CD14-positive monocyte (primary cell): ENCODE measurements around the gene UNCX. TPM values are rescaled to one million over a fixed set of nuclear protein-coding genes. Genes with fewer than 3 reads are reported as not detected.

Source experiments
- DNase-seq, 3 donors: peaks; one replicate each; pipeline ENCODE4 v3.0.0-alpha.2; 2011 to 2022
- H2AFZ ChIP-seq: 2 replicates; pipeline ENCODE4 v1.6.0; 2012; ENCODE audit warnings: mild to moderate bottlenecking, low read depth, low read length, inconsistent platforms; ENCODE audit not compliant: insufficient read depth, poor library complexity, severe bottlenecking
- H3K27ac ChIP-seq, 2 donors: 1 replicate in 1 of 2; 2 replicates in 1 of 2; pipeline ENCODE4 v1.5.1; 2012 to 2013; ENCODE audit warnings: low read length in 2 of 2, control low read depth in 1 of 2, inconsistent platforms in 1 of 2, low read depth in 1 of 2, mild to moderate bottlenecking in 1 of 2
- H3K27me3 ChIP-seq, 2 donors: one replicate each; pipeline versions ENCODE4 v1.6.0 to v1.6.1; 2011 to 2013; ENCODE audit warnings: low read length in 2 of 2; ENCODE audit not compliant: control insufficient read depth in 2 of 2, insufficient read depth in 2 of 2
- H3K36me3 ChIP-seq, 2 donors: replicated peaks in 1 of 2; 1 replicate in 1 of 2; 2 replicates in 1 of 2; pipeline versions ENCODE4 v1.5.1 to v1.6.1; 2012 to 2013; ENCODE audit warnings: low read length in 2 of 2, control low read depth in 1 of 2, inconsistent platforms in 1 of 2, mild to moderate bottlenecking in 1 of 2; ENCODE audit not compliant: insufficient read depth in 2 of 2, control insufficient read depth in 1 of 2
- H3K4me1 ChIP-seq, 2 donors: 1 replicate in 1 of 2; 2 replicates in 1 of 2; pipeline versions ENCODE4 v1.5.1 to v1.6.1; 2012 to 2013; ENCODE audit warnings: low read length in 2 of 2, control low read depth in 1 of 2, inconsistent platforms in 1 of 2, mild to moderate bottlenecking in 1 of 2, moderate library complexity in 1 of 2; ENCODE audit not compliant: insufficient read depth in 2 of 2, control insufficient read depth in 1 of 2
- H3K4me2 ChIP-seq: replicated peaks from 2 replicates; pipeline ENCODE3; 2012; ENCODE audit warnings: low read length, moderate library complexity, mild to moderate bottlenecking; ENCODE audit not compliant: poor library complexity, severe bottlenecking; ENCODE audit errors: extremely low read depth
- H3K4me3 ChIP-seq, 3 experiments: fragments of 200-600 bp in 1 of 3; sonication (generic) in 1 of 3; replicated peaks in 1 of 3; 1 replicate in 2 of 3; 2 replicates in 1 of 3; pipeline ENCODE4 v1.5.1; 2011 to 2013; ENCODE audit warnings: low read length in 3 of 3, mild to moderate bottlenecking in 3 of 3, control low read depth in 2 of 3, low read depth in 2 of 3, inconsistent platforms in 1 of 3, moderate library complexity in 1 of 3
- H3K79me2 ChIP-seq: 2 replicates; pipeline ENCODE4 v1.6.0; 2012; ENCODE audit warnings: mild to moderate bottlenecking, control low read depth, inconsistent platforms, low read length, moderate library complexity; ENCODE audit not compliant: insufficient read depth
- H3K9ac ChIP-seq: 2 replicates; pipeline ENCODE4 v1.6.0; 2017; ENCODE audit warnings: low read length, mild to moderate bottlenecking; ENCODE audit not compliant: insufficient read depth, poor library complexity, severe bottlenecking
- H3K9me3 ChIP-seq, 2 donors: replicated peaks in 1 of 2; 1 replicate in 1 of 2; 2 replicates in 1 of 2; pipeline versions ENCODE4 v1.5.1 to v1.6.1; 2012 to 2013; ENCODE audit warnings: low read length in 2 of 2, control low read depth in 1 of 2; ENCODE audit not compliant: control insufficient read depth in 1 of 2, insufficient read depth in 1 of 2
- H4K20me1 ChIP-seq: 2 replicates; pipeline ENCODE4 v1.6.0; 2012; ENCODE audit warnings: mild to moderate bottlenecking, low read length, control low read depth, moderate library complexity; ENCODE audit not compliant: insufficient read depth
- H3K27ac Mint-ChIP-seq, 7 donors: one replicate each; pipeline ENCODE4 v1.8.0; 2020; ENCODE audit warnings: mild to moderate bottlenecking in 7 of 7, mixed read lengths in 7 of 7, moderate library complexity in 6 of 7, inconsistent platforms in 2 of 7
- H3K27me3 Mint-ChIP-seq, 3 donors: one replicate each; pipeline ENCODE4 v1.8.0; 2021 to 2022; ENCODE audit warnings: low read depth in 3 of 3, mild to moderate bottlenecking in 3 of 3, mixed read lengths in 3 of 3, moderate library complexity in 3 of 3, inconsistent platforms in 1 of 3
- H3K36me3 Mint-ChIP-seq, 2 donors: one replicate each; pipeline ENCODE4 v1.8.0; 2020; ENCODE audit warnings: mixed read lengths in 2 of 2, inconsistent platforms in 1 of 2, mild to moderate bottlenecking in 1 of 2
- H3K4me1 Mint-ChIP-seq: one replicate; pipeline ENCODE4 v1.8.0; 2020; ENCODE audit warnings: mild to moderate bottlenecking, mixed read lengths
- H3K4me3 Mint-ChIP-seq, 2 donors: one replicate each; pipeline ENCODE4 v1.8.0; 2020; ENCODE audit warnings: mild to moderate bottlenecking in 2 of 2, mixed read lengths in 2 of 2, moderate library complexity in 1 of 2
- H3K9me3 Mint-ChIP-seq, 7 donors: one replicate each; pipeline ENCODE4 v1.8.0; 2020 to 2022; ENCODE audit warnings: mixed read lengths in 7 of 7, mild to moderate bottlenecking in 6 of 7, moderate library complexity in 6 of 7, inconsistent platforms in 2 of 7
- CTCF ChIP-seq: fragments of 200-600 bp; IDR thresholded peaks from one replicate; pipeline ENCODE4 v1.8.0; 2022; ENCODE audit warnings: antibody characterized with exemption, mild to moderate bottlenecking
- WGBS: methylation state at CpG from one replicate; pipeline ENCODE4 v1.1.5; 2013; ENCODE audit warnings: missing lambda C conversion rate; ENCODE audit not compliant: insufficient coverage; 5-methylcytosine and 5-hydroxymethylcytosine counted together
- intact Hi-C, 2 donors: fragments of 100-400 bp; cut with micrococcal nuclease; formaldehyde crosslinking; loops; one replicate each; pipeline versions ENCODE4 v1.15.0 to v1.15.1; 2023
- polyA plus RNA-seq, 3 donors: library from polyadenylated mRNA; depleted of rRNA in 1 of 3; unstranded in 2 of 3; stranded (reverse) in 1 of 3; fragments of 300-500 nt in 2 of 3; fragments of >200 nt in 1 of 3; fragmentation: Illumina TruSeq in 2 of 3; gene quantifications; 1 replicate in 2 of 3; 2 replicates in 1 of 3; pipeline ENCODE4 v1.2.3, GENCODE V29; 2012 to 2021

Gene UNCX
- polyA plus RNA-seq, 3 donors, result not detected

- Histone ChIP-seq H2AFZ (no peak overlapping the region), H3K4me2 (no peak overlapping the region), H3K9me3 (no peaks in the 10 kb centered on the region), H3K4me3 (no peak overlapping the region), H3K79me2 (no peaks in the 10 kb centered on the region), H3K27me3 (peaks cover 0 to 13% of the 10 kb centered on the region in 2 donors), H3K4me1 (no peaks in the 10 kb centered on the region), H3K27ac (no peak overlapping the region), H3K9ac (no peak overlapping the region), H4K20me1 (no peaks in the 10 kb centered on the region), H3K36me3 (no peaks in the 10 kb centered on the region)
- DNase-seq, result no peak
- WGBS, result 74% methylated on average over 6 of the region's 13 CpGs
- Mint-ChIP-seq H3K4me3 (no peak overlapping the region), H3K4me1 (no peaks in the 10 kb centered on the region), H3K27ac (no peak overlapping the region), H3K27me3 (peaks cover 22 to 58% (median 22%) of the 10 kb centered on the region in 3 donors), H3K36me3 (no peaks in the 10 kb centered on the region), H3K9me3 (peaks cover 0 to 2% (median 0%) of the 10 kb centered on the region in 7 donors)
- TF ChIP-seq CTCF, result no peak
- intact Hi-C loops, result no loop called here
Observed at GRCh38 chr7:1262441-1262840, 29.8 kb downstream of the UNCX start.

- H3K4me3 Mint-ChIP-seq, result no peak overlapping the region
- Histone ChIP-seq H4K20me1 (no peaks in the 10 kb centered on the region), H2AFZ (no peak overlapping the region), H3K4me2 (no peak overlapping the region), H3K27me3 (peaks cover 0 to 13% of the 10 kb centered on the region in 2 donors), H3K9me3 (no peaks in the 10 kb centered on the region), H3K9ac (no peak overlapping the region), H3K4me3 (no peak overlapping the region), H3K79me2 (no peaks in the 10 kb centered on the region), H3K27ac (no peak overlapping the region), H3K36me3 (no peaks in the 10 kb centered on the region), H3K4me1 (no peaks in the 10 kb centered on the region)
- peaks cover 15 to 51% (median 22%) of the 10 kb centered on the region in 3 donors for H3K27me3 Mint-ChIP-seq
- H3K36me3 Mint-ChIP-seq, result no peaks in the 10 kb centered on the region
- H3K27ac Mint-ChIP-seq, result no peak overlapping the region
- intact Hi-C loops, result no loop called here
- no peaks in the 10 kb centered on the region for H3K4me1 Mint-ChIP-seq
- WGBS, result 84% methylated on average over 28 of the region's 28 CpGs
- TF ChIP-seq CTCF, result no peak
- peaks cover 0 to 2% (median 0%) of the 10 kb centered on the region in 7 donors for H3K9me3 Mint-ChIP-seq
- DNase-seq, result no peak
Observed at GRCh38 chr7:1263391-1263951, 30.8 kb downstream of the UNCX start.
